HG03342 (cell line): ENCODE measurements around the gene ADM5.

Experiments
- ATAC-seq: cut with Tn5 transposase; IDR thresholded peaks from one replicate; pipeline ENCODE4 v1.9.1; 2021; ENCODE audit warnings: mild to moderate bottlenecking, moderate library complexity; ENCODE audit not compliant: unreplicated experiment

The ADM5 gene, protein sequence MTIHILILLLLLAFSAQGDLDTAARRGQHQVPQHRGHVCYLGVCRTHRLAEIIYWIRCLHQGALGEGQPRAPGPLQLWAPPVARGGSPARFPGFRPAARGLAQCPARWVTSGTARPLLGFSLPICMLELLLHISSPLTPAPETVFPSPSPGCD

DNA sequence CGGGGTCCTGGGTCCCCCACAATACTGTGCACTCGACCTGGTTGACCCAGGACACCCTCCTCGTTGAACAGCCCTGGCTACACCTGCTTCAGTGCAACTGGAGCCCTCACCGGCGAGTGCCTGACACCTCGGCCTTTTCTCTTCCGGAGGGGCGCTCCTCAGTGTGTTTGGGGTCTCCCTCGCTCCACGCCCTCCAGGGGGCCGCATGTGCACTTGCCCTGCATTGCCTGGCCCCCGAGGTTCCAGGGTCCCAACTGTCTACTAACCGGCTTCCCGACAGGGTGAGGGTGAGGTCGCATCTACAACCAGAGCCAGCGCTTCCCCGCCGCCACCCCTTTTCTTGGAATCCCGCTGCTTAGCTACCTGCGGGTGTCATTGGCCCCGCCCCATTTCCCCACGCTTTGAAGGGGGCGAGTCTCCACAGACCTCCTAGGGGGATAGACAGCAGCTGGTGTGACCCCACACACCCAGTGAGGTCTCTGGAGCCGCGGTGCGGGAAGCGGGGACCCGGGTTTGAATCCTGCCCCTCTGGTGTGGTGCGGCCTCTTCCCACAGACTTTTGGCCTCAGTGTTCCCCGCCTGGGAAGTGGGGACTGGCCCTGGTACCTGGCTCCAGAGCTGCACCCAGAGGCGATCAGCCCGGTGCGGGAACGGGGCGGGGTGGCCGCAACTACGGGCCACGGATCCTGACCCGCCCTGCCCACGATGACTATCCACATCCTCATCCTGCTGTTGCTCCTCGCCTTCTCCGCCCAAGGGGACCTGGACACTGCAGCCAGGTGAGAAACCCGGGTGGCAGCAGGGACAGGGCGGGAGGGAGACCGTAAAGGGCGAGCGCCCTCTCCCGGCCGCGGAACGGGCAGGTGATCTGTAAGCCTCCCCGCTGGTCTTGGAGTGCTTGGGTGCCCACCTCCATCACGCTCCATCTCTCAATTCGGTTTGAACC, at the start of gene ADM5:
Gene ADM5 (plus strand): TSS at position 462 of the 946 bp plus-strand sequence. CDS start 244 bp downstream, at position 706.
- no peak for ATAC-seq

DNA sequence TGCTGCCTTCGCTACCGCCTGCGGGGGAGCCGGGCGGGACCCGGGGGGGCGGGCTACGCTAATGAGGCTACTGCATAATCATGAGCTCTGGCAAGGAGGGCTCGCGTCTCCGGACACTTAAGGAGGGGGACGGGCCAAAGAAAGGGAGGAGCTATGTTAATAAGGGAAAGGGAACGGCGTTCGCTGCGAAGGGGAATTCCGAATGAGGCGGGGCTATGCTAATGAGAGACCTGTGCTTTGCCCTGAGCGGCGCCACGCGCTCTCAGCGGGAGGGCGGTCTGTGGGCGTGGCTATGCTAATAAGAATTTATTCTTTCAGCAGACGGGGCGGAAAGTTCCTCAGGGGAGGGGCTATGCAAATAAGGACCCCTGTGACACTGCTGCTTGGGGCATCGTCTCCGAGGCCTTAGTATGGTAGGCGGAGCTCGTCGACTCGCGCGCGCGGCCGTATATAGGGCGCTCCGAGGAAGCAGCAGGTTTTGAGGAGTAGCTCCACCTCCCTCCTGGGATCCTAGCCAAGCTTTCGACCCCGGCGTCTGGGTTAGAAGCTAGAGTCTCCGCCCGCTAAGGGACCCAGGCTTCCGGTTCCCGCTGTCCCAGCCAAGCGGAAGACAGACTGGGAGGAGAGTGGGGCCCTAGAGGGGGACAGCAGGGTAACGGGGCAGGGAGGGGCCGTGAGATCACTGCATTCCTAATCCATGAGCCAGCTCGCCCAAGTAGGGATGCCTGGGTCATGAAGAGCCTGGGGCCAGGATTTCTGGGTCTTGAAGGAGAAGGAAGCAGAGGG, 49.1 kb upstream of the ADM5 start, which contains the start of gene RRAS:
Gene RRAS (minus strand): TSS at position 31 of the 786 bp plus-strand sequence. CDS start 45 bp downstream, outside the sequence.
- ATAC-seq: peak; percentile 49

DNA sequence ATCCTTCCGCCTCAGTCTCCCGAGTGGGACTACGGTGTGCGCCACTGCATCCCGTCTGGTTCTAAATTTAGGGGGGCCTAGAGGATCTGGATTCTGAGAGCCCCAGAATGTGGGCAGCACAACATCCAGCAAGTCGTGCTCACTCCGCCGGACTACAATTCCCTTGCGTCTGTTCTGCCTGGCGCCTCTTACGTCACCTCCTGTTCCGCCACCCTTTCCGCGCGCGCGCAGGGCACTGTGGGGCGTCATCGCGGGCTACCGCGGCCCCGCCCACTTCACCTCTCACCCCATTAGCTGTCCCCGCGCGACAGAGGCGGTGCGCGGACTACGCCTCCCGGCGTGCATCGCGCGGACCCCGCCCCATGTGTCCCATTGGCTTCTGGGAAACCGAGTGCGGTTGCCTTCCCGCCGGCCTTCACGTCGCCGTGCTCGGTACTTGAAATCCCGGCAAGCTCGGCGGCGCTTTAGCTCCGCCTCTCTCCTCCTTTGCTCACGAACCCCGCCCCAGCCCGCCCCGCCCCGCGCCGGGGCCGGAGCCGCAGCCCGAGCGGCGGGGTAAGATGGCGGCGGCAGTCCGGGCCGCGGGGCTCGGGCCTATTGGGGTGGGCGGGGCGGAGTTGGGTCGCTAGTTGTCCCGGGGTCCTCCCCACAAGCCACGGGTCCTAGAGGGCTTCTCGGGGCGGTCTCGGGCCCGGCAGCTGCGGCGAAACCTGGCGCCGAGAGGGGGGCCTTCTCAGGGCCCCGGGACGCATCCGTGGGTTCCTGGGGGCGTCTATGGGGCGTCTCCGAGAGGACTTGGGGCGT, 47.5 kb upstream of the ADM5 start, which contains the start of gene SCAF1:
Gene SCAF1 (plus strand): TSS at position 522 of the 804 bp plus-strand sequence. CDS start 2,818 bp downstream, outside the sequence.
- ATAC-seq: peak; percentile 50

DNA sequence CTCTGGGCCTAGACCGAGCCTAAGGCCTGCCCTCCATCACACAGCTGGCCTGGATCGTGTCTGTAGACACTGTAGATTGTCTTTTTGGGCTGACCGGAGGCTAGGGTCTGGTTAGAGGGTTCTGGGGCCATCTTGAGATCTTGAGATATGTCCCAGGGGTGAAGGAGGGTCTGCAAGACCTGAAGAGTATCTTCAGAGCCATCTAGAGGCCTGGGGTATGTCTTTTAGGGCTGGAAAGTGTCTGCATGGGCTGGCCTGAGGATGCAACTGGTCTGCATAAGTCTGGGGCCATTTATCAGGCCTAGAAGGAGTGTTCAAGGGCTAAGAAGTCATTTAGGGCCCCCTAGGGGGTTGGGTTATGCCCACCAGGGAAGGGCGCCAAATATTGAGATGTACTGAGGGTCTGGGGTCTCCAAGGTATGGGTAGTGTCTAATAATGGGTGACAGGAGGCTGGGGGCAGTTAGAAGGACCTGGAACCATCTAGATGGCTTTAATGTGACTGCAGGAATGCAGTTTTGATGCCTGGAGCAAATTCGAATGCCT, 46.8 kb upstream of the ADM5 start:
- ATAC-seq: no peak

DNA sequence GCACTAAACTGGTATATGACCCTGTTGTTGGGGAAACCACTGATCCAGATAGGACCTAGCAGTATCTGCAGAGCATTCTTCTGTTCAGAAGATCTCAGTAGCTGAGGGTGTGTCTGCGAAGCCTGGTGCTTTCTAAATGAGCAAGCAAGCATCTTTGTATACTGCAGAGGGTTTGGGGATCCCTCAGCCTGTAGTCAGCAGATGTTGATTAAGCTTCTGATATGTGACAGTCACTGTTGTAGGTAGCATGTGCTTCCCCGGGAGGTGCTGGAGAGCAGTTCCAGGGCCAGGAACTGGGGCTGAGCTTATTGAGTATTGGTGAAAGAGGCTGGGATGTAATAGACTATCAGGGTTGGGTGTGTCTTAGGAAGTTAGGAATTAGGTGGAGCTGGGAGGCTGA, 45.9 kb upstream of the ADM5 start:
- no peak for ATAC-seq

DNA sequence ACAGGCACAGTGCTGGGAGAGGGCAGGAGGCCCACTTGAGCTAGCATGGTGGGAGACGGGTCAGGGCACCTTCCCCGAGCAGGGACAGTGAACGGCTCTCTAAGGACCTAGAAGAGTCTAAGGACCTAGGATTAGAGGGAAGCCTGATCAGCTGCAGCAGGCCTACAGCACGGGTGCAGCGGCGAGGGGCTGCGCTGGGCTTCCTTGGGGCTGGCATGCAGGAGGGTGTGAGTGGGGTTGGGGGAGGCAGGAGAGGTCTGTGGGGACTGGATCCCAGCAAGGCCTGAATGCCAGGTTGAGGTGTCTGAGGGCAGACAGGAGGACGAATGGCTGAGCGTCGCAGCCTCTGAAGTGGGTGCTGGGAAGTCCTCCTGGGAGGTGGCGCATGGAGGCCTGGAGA, 43.8 kb upstream of the ADM5 start:
- ATAC-seq: no peak

DNA sequence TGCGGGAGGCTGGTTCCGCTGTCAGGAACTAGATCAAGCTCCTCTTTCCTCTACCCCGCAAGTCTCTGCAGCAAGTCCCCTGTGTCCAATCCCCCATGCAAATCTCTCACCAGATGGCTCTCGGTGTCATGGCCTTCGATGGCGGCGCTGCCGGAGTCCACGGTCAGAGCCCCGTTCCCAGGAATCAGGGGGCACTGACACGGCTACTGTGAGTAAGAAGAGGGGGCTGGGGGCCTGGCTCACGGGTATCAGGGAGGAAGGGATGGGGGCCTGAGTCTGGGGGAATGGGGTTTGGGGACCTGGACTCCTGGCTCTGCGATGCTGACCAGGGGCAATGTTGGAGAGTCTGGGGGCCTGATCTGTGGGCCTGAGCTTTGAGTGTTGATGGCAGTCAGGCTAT, 43.4 kb upstream of the ADM5 start:
- ATAC-seq: no peak

DNA sequence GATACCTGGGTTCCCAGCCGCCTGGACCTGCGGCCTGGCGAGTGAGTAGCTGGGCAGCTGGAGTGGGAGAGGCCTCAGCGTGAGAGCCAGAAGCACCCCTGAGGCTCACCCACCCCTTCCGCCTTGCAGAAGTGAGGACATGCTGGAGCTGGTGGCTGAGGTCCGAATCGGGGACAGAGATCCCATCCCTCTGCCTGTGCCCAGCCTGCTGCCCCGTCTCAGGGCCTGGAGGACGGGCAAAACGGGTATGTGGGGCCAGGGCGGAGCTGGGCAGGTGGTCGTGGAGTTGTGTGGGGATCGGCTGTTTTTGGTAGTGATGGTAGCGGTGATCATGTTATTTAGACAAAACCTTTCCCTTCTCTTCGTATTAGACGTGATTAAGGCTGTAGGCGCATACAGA, 42.8 kb upstream of the ADM5 start:
- ATAC-seq: no peak

DNA sequence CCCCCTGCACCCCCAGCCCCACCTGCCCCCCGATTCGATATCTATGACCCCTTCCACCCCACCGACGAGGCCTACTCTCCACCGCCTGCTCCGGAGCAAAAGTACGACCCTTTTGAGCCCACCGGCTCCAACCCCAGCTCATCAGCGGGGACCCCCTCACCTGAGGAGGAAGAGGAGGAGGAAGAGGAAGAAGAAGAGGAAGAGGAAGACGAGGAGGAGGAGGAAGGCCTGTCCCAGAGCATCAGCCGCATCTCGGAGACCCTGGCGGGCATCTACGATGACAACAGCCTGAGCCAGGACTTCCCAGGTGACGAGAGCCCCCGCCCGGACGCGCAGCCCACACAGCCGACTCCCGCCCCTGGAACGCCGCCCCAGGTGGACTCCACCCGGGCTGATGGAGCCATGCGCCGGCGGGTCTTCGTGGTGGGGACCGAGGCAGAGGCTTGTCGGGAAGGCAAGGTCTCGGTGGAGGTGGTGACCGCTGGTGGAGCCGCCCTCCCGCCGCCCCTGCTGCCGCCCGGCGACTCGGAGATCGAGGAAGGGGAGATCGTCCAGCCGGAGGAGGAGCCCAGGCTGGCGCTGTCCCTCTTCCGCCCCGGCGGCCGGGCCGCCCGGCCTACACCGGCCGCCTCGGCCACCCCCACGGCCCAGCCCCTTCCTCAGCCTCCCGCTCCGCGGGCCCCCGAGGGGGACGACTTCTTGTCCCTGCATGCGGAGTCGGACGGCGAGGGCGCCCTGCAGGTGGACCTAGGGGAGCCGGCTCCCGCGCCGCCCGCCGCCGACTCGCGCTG, 38.2 kb upstream of the ADM5 start:
- no peak for ATAC-seq

DNA sequence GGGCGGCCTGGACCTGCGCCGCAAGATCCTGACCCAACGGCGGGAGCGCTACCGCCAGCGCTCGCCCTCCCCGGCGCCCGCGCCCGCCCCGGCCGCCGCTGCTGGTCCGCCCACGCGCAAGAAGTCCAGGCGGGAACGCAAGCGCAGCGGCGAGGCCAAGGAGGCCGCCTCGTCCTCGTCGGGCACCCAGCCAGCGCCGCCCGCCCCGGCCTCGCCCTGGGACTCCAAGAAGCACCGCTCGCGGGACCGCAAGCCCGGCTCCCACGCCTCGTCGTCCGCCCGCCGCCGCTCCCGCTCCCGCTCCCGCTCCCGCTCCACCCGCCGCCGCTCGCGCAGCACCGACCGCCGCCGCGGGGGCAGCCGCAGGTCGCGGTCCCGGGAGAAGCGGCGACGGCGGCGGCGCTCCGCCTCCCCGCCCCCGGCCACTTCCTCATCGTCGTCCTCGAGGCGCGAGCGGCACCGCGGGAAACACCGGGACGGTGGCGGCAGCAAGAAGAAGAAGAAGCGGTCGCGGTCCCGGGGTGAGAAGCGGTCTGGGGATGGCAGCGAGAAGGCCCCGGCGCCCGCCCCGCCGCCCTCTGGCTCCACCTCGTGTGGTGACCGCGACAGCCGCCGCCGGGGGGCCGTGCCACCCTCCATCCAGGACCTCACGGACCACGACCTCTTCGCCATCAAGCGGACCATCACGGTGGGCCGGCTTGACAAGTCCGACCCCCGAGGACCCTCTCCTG, 37.4 kb upstream of the ADM5 start:
- no peak for ATAC-seq

DNA sequence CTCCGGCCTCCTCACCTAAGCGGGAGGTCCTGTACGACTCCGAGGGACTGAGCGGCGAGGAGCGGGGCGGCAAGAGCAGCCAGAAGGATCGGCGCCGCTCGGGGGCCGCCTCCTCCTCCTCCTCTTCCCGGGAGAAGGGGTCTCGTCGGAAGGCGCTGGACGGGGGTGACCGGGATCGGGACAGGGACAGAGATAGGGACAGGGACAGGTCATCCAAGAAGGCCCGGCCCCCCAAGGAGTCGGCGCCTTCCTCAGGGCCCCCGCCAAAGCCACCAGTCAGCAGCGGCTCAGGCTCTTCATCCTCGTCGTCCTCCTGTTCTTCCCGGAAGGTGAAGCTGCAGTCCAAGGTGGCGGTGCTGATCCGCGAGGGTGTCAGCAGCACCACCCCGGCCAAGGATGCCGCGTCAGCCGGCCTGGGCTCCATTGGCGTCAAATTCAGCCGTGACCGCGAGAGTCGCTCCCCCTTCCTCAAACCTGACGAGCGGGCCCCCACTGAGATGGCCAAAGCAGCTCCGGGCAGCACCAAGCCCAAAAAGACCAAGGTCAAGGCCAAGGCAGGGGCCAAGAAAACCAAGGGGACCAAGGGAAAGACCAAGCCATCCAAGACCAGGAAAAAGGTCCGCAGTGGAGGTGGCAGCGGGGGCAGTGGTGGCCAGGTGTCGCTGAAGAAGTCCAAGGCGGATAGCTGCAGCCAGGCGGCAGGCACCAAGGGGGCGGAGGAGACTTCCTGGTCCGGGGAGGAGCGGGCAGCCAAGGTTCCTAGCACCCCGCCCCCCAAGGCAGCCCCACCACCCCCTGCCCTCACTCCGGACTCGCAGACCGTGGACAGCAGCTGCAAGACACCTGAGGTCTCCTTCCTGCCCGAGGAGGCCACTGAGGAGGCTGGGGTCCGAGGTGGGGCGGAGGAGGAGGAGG, 36.6 kb upstream of the ADM5 start:
- ATAC-seq: no peak

DNA sequence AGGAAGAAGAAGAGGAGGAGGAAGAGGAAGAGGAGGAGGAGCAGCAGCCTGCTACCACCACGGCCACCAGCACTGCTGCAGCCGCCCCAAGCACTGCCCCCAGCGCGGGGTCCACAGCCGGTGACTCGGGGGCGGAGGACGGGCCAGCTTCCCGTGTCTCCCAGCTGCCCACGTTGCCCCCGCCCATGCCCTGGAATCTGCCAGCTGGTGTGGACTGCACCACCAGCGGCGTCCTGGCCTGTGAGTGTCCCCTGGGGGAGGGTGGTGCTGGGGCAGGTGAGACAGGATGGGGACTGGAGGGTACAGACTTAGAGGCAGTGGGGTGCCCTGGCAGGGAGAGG, 36.0 kb upstream of the ADM5 start:
- no peak for ATAC-seq

DNA sequence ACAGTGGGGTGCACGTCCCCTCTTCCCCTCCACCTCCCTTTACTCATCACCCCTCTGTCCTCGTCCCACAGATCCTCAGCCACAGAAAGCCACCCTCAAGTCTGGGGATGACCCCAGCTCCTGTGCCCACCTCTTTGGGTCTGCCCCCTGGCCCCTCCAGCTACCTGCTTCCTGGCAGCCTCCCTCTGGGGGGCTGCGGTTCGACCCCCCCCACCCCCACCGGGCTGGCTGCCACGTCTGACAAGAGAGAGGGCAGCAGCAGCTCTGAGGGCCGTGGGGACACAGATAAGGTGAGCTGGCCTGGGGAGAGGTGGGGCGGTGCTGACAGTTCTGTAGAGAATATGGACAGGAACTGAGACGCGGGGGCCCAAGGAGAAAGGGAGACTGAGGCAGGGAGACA, 34.8 kb upstream of the ADM5 start:
- ATAC-seq: no peak

DNA sequence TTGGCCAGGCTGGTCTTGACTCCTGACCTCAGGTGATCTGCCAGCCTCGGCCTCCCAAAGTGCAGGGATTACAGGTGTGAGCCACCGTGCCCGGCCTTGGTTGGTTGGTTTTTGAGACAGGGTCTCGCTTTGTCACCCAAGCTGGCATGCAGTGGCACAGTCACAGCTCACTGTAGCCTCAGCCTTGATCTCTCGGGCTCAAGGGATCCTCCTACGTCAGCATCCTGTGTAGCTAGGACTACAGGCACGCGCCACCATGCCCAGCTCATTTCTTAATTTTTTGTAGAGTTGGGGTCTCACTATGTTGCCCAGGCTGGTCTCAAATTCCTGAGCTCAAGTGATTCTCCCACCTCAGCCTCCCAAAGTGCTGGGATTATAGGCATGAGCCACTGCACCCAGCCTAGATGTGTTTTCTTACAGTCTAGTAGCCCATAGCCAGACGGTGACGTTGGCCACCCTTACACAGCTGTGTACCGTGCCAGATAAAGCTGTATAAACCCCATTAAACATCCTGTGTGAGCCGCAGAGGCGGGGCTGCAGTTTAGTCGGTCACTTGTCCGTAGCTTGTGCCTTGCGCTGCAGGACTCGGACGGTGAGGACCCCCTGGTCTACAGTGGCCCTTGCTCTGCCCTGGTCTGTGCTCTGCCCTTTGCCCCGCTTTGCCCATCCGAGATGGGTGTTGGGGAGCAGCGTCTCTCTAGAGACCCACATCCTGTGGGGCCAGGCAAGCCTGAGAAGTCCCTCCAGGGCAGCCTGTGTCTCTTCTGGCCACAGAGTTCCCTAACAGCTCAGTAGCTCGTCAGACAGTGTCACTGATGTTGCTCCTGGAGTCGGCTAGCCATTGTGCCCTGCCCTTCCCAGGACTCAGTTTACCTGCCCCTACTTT, 33.6 kb upstream of the ADM5 start:
- ATAC-seq: no peak

DNA sequence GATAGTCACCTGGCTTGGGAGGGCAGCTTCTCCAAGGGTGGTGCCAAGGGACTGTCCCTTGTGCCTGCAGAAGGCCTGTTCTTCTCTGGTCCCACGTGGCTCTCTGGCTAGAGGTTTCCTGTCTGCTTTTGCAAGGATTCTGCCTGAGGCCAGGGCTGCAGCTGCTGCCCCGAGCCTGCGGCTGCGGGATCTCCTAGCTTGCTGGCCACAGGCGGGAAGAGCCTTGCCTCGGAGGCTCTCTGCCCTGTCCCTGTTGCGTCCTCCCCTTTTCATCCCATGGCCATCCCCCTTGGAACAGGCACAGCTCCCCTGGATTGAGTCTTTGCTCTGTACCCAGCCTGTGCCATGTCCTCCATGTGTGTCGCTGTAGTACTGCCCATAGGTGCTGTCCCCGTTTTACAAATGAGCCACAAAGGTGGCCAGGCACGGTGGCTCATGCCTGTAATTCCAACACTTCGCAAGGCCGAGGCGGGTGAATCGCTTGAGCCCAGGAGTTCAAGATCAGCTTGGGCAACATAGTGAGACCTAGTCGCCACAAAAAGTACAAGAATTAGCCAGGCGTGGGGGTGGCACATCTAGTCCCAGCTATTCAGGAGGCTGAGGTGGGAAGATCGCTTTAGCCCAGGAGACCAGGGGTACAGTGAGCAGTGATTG, 32.8 kb upstream of the ADM5 start:
- no peak for ATAC-seq

DNA sequence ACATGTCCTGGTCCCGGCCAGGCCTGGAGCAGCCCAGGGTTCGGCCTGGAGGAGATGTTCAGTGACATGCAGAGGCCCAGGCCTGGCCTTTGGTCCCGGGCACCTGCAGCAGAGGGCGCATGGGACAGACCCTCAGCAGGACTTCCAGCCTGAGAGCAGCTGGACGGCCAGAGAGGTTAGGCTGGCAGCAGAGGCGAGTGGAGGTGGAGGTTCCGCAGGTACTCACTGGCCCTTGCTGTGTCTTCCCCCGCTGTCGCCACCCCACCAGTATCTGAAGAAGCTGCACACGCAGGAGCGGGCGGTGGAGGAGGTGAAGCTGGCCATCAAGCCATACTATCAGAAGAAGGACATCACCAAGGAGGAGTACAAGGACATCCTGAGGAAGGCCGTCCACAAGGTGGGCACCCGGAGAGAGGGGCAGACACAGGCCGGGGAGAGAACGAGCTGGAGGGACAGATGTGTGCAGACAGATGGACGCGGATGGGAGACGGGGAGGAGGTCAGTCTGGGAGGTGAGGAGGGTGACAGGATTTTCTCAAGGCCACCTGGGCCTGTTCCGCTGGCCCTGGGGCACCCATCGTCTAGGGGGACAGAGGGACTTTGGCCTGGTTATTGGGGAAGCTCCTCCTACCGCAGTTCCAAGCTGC, 31.8 kb upstream of the ADM5 start:
- ATAC-seq: no peak
